ENCODE data around the gene SLC6A6.

SLC6A6 gene

GRCh38 chr3:14414846-14415464, 12.5 kb downstream of the SLC6A6 start:
- Histone ChIP-seq H3K4me3 (ENCODE audit: low read depth in 1 of 5, low read length in 5 of 5) (no peak overlapping the region), H3K27me3 (ENCODE audit: control insufficient read depth in 5 of 5, insufficient read depth in 4 of 5, low read length in 5 of 5) (peaks cover 0 to 3% (median 0%) of the 10 kb centered on the region in 5 donors), H3K9me3 (ENCODE audit: control insufficient read depth in 5 of 5, low read length in 5 of 5) (no peaks in the 10 kb centered on the region), H3K4me1 (ENCODE audit: control insufficient read depth in 5 of 5, insufficient read depth in 5 of 5, low read length in 5 of 5) (peaks cover 1 to 61% (median 53%) of the 10 kb centered on the region in 5 donors), H3K27ac (ENCODE audit: low read depth, low read length) (no peak overlapping the region), H3K9ac (ENCODE audit: low read length in 5 of 5) (no peak overlapping the region), H3K36me3 (ENCODE audit: control insufficient read depth in 5 of 5, insufficient read depth in 5 of 5, low read length in 5 of 5) (peaks cover 0 to 22% (median 4%) of the 10 kb centered on the region in 5 donors)

- H3K36me3 ChIP-seq (ENCODE audit: control insufficient read depth in 5 of 5, insufficient read depth in 5 of 5, low read length in 5 of 5): peaks cover 0 to 22% (median 4%) of the 10 kb centered on the region in 5 donors
- H3K4me3 ChIP-seq (ENCODE audit: low read depth in 1 of 5, low read length in 5 of 5): no peak overlapping the region
- H3K27me3 ChIP-seq (ENCODE audit: control insufficient read depth in 5 of 5, insufficient read depth in 4 of 5, low read length in 5 of 5): peaks cover 0 to 3% (median 0%) of the 10 kb centered on the region in 5 donors
- H3K9me3 ChIP-seq (ENCODE audit: control insufficient read depth in 5 of 5, low read length in 5 of 5): no peaks in the 10 kb centered on the region
- H3K27ac ChIP-seq (ENCODE audit: low read depth, low read length): no peak overlapping the region
- H3K4me1 ChIP-seq (ENCODE audit: control insufficient read depth in 5 of 5, insufficient read depth in 5 of 5, low read length in 5 of 5): peaks cover 1 to 57% (median 52%) of the 10 kb centered on the region in 5 donors
- H3K9ac ChIP-seq (ENCODE audit: low read length in 5 of 5): peak overlapping the region in 1 of 5 donors; percentile 5
Observed at GRCh38 chr3:14415501-14415900, 13.1 kb downstream of the SLC6A6 start.

DNA sequence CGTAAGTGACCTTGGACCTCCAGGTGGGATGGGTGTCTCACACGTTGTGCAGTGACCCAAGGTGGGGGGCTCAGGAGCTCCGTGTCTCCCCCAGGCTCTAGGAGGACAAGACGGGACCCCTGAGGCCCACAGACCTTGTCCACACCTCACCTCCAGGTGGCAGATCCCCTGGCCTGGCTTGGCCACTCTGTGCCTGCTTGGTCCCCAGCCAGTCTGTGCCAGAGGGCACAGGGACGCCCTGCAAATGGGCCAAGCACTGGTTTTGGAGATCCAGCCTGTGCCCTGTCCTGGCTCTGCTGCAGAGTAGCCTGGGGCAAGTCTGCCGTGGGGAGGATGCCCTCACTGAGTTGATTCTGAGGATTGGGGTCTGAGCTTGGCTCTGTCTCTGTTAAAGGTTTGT, 14.0 kb downstream of the SLC6A6 start:
- Histone ChIP-seq H3K9me3 (ENCODE audit: control insufficient read depth in 5 of 5, low read length in 5 of 5) (no peaks in the 10 kb centered on the region), H3K9ac (ENCODE audit: low read length in 5 of 5) (no peak overlapping the region), H3K27me3 (ENCODE audit: control insufficient read depth in 5 of 5, insufficient read depth in 4 of 5, low read length in 5 of 5) (no peaks in the 10 kb centered on the region), H3K4me3 (ENCODE audit: low read depth in 1 of 5, low read length in 5 of 5) (no peak overlapping the region), H3K27ac (ENCODE audit: low read depth, low read length) (no peak overlapping the region), H3K4me1 (ENCODE audit: control insufficient read depth in 5 of 5, insufficient read depth in 5 of 5, low read length in 5 of 5) (peaks cover 1 to 52% (median 45%) of the 10 kb centered on the region in 5 donors), H3K36me3 (ENCODE audit: control insufficient read depth in 5 of 5, insufficient read depth in 5 of 5, low read length in 5 of 5) (peaks cover 0 to 17% (median 4%) of the 10 kb centered on the region in 5 donors)

GRCh38 chr3:14418296-14419250, 16.2 kb downstream of the SLC6A6 start:
- Histone ChIP-seq H3K4me3 (ENCODE audit: low read depth in 1 of 5, low read length in 5 of 5) (no peak overlapping the region), H3K27me3 (ENCODE audit: control insufficient read depth in 5 of 5, insufficient read depth in 4 of 5, low read length in 5 of 5) (no peaks in the 10 kb centered on the region), H3K27ac (ENCODE audit: low read depth, low read length) (no peak overlapping the region), H3K36me3 (ENCODE audit: control insufficient read depth in 5 of 5, insufficient read depth in 5 of 5, low read length in 5 of 5) (peaks cover 0 to 20% (median 4%) of the 10 kb centered on the region in 5 donors), H3K4me1 (ENCODE audit: control insufficient read depth in 5 of 5, insufficient read depth in 5 of 5, low read length in 5 of 5) (peaks cover 1 to 40% (median 37%) of the 10 kb centered on the region in 5 donors), H3K9me3 (ENCODE audit: control insufficient read depth in 5 of 5, low read length in 5 of 5) (no peaks in the 10 kb centered on the region), H3K9ac (ENCODE audit: low read length in 5 of 5) (no peak overlapping the region)

DNA sequence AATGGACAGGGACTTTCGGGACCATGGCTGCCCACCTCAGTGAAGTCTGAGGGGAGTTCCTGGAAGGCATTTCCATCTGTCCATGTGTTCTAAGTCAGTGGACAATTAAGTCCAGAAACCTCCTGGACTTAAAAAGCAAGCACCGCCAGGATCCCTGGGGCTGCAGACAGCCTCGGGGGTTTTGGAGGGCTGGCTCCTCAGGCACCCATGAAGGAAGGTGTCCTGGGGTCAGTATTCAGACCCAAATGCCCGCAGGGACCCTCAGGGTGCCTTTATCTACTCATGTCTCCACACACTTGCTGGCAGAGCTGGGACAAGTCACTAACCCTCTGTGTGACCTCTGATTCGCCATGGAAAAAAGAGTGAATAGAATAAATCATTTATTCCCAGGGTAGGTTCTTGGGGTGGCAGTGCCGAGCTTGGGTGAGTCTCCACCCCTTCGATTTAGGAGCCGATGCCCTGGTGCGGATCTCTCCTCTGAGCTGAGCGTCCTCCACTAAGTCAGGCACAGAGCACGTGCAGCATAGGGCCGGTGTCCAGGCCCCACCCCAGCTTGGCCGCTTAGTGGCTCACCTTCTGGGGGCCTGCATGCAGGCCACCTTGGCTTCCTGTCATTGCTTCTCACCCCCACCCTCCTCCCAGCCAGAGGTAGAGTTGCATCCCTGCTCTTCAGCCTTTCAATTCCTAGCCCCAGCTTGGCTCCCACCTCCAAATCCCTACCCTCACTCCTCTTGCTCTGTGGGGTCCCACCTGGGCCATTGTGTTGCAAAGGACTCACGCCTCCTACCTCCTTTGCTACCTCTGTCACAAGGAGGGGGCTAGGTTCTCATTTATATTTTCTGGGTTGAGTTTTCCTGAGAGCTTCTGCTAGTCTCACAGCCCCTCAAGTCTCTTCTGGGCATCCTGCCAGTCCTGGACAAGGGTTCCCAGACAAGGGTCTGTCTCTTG, 19.9 kb downstream of the SLC6A6 start:
- Histone ChIP-seq H3K27me3 (ENCODE audit: control insufficient read depth in 5 of 5, insufficient read depth in 4 of 5, low read length in 5 of 5) (no peaks in the 10 kb centered on the region), H3K9me3 (ENCODE audit: control insufficient read depth in 5 of 5, low read length in 5 of 5) (no peaks in the 10 kb centered on the region), H3K9ac (ENCODE audit: low read length in 5 of 5) (no peak overlapping the region), H3K36me3 (ENCODE audit: control insufficient read depth in 5 of 5, insufficient read depth in 5 of 5, low read length in 5 of 5) (peaks cover 0 to 9% (median 0%) of the 10 kb centered on the region in 5 donors), H3K27ac (ENCODE audit: low read depth, low read length) (no peak overlapping the region), H3K4me1 (ENCODE audit: control insufficient read depth in 5 of 5, insufficient read depth in 5 of 5, low read length in 5 of 5) (peaks cover 0 to 40% (median 34%) of the 10 kb centered on the region in 5 donors), H3K4me3 (ENCODE audit: low read depth in 1 of 5, low read length in 5 of 5) (no peak overlapping the region)

- Histone ChIP-seq H3K4me3 (ENCODE audit: low read depth in 1 of 5, low read length in 5 of 5) (no peak overlapping the region), H3K27me3 (ENCODE audit: control insufficient read depth in 5 of 5, insufficient read depth in 4 of 5, low read length in 5 of 5) (no peaks in the 10 kb centered on the region), H3K36me3 (ENCODE audit: control insufficient read depth in 5 of 5, insufficient read depth in 5 of 5, low read length in 5 of 5) (peaks cover 0 to 8% (median 0%) of the 10 kb centered on the region in 5 donors), H3K9ac (ENCODE audit: low read length in 5 of 5) (no peak overlapping the region), H3K4me1 (ENCODE audit: control insufficient read depth in 5 of 5, insufficient read depth in 5 of 5, low read length in 5 of 5) (peaks cover 0 to 34% (median 33%) of the 10 kb centered on the region in 5 donors), H3K27ac (ENCODE audit: low read depth, low read length) (no peak overlapping the region), H3K9me3 (ENCODE audit: control insufficient read depth in 5 of 5, low read length in 5 of 5) (no peaks in the 10 kb centered on the region)
Observed at GRCh38 chr3:14423197-14423743, 20.9 kb downstream of the SLC6A6 start.

GRCh38 chr3:14423963-14424362, 21.6 kb downstream of the SLC6A6 start:
- no peak overlapping the region for H3K4me3 ChIP-seq (ENCODE audit: low read depth in 1 of 5, low read length in 5 of 5)
- no peaks in the 10 kb centered on the region for H3K27me3 ChIP-seq (ENCODE audit: control insufficient read depth in 5 of 5, insufficient read depth in 4 of 5, low read length in 5 of 5)
- H3K4me1 ChIP-seq (ENCODE audit: control insufficient read depth in 5 of 5, insufficient read depth in 5 of 5, low read length in 5 of 5): peaks cover 3 to 36% (median 34%) of the 10 kb centered on the region in 5 donors
- no peaks in the 10 kb centered on the region for H3K9me3 ChIP-seq (ENCODE audit: control insufficient read depth in 5 of 5, low read length in 5 of 5)
- H3K27ac ChIP-seq (ENCODE audit: low read depth, low read length): no peak overlapping the region
- H3K36me3 ChIP-seq (ENCODE audit: control insufficient read depth in 5 of 5, insufficient read depth in 5 of 5, low read length in 5 of 5): peaks cover 0 to 8% (median 0%) of the 10 kb centered on the region in 5 donors
- H3K9ac ChIP-seq (ENCODE audit: low read length in 5 of 5): peak overlapping the region in 1 of 5 donors; percentile 22

- Histone ChIP-seq H3K9me3 (ENCODE audit: control insufficient read depth in 5 of 5, low read length in 5 of 5) (no peaks in the 10 kb centered on the region), H3K36me3 (ENCODE audit: control insufficient read depth in 5 of 5, insufficient read depth in 5 of 5, low read length in 5 of 5) (peaks cover 0 to 8% (median 0%) of the 10 kb centered on the region in 5 donors), H3K4me3 (ENCODE audit: low read depth in 1 of 5, low read length in 5 of 5) (no peak overlapping the region), H3K27me3 (ENCODE audit: control insufficient read depth in 5 of 5, insufficient read depth in 4 of 5, low read length in 5 of 5) (no peaks in the 10 kb centered on the region), H3K27ac (ENCODE audit: low read depth, low read length) (no peak overlapping the region), H3K4me1 (ENCODE audit: control insufficient read depth in 5 of 5, insufficient read depth in 5 of 5, low read length in 5 of 5) (peaks cover 3 to 37% (median 35%) of the 10 kb centered on the region in 5 donors), H3K9ac (ENCODE audit: low read length in 5 of 5) (no peak overlapping the region)
Observed at GRCh38 chr3:14424711-14425580, 22.5 kb downstream of the SLC6A6 start.

All from subcutaneous abdominal adipose tissue (tissue), 5 donors.